Measurements from ENCODE around the gene CBLB. TPM values are rescaled to one million over a fixed set of nuclear protein-coding genes. Genes with fewer than 3 reads are reported as not detected.

Gene CBLB
- total and polyA plus RNA-seq, 9 of the 15 experiments (the other 6 are each of a cell fraction or from before 2014, with no cell fraction given), result 1.8 to 8.1 (median 5.3) TPM

GRCh38 chr3:105622169-105622568 is 246.6 kb downstream of the CBLB start:
- FAIRE-seq (no peak), ATAC-seq (no peak), DNase-seq (ENCODE audit: extremely low read depth in 1 of 4, low spot score in 3 of 4) (no peak)
- no TSS peak for BruUV-seq (replicated peaks)
- Histone ChIP-seq H4K20me1 (replicated peaks; ENCODE audit: control insufficient read depth, insufficient read depth, low read length) (no peaks in the 10 kb centered on the region), H3K79me2 (ENCODE audit: control insufficient read depth, insufficient read depth, low read length) (no peaks in the 10 kb centered on the region), H3K4me1 (replicated peaks in 1 of 2; ENCODE audit: control insufficient read depth in 2 of 2, insufficient read depth in 2 of 2, low read length in 2 of 2) (peaks cover 0 to 4% of the 10 kb centered on the region in 2 experiments; a peak in 1 of 5 replicates), H3K9me3 (replicated peaks; ENCODE audit: control insufficient read depth, insufficient read depth, low read depth, low read length) (no peaks in the 10 kb centered on the region), H3K4me2 (ENCODE audit: insufficient read depth, low read length) (no peak overlapping the region), H3K9ac (ENCODE audit: insufficient read depth in 1 of 2, low read depth in 2 of 2, low read length in 2 of 2) (no peak overlapping the region), H3K9me1 (ENCODE audit: control insufficient read depth, insufficient read depth, low read length) (no peaks in the 10 kb centered on the region), H3K4me3 (no peak overlapping the region), H3K36me3 (ENCODE audit: control insufficient read depth, insufficient read depth, low read length) (no peaks in the 10 kb centered on the region), H3K27me3 (ENCODE audit: control insufficient read depth in 2 of 2, insufficient read depth in 2 of 2, low read length in 2 of 2) (no peaks in the 10 kb centered on the region), H2AFZ (ENCODE audit: low read depth, low read length) (no peak overlapping the region), H3K27ac (ENCODE audit: extremely low read depth, low read depth, low read length) (no peak overlapping the region)
- intact Hi-C loops (cut with micrococcal nuclease) (no loop called here), in situ Hi-C loops (cut with MboI) (no loop called here)
- TF ChIP-seq PRMT5 (CRISPR knock-in tag; IDR thresholded peaks at IDR 0.05) (no peak), ETV1 (tag; conservative IDR thresholded peaks at IDR 0.05; ENCODE audit: low read depth) (no peak), NCOA4 (IDR thresholded peaks at IDR 0.05; ENCODE audit: partially characterized antibody) (no peak), OTX1 (CRISPR knock-in tag; IDR thresholded peaks at IDR 0.05) (no peak), EP400 (IDR thresholded peaks at IDR 0.05) (no peak), ZBTB1 (CRISPR knock-in tag; IDR thresholded peaks at IDR 0.05; ENCODE audit: borderline replicate concordance, low read depth) (no peak), ZNF584 (CRISPR knock-in tag; IDR thresholded peaks at IDR 0.05; ENCODE audit: low read depth) (no peak), ZNF277 (CRISPR knock-in tag; IDR thresholded peaks at IDR 0.05; ENCODE audit: borderline replicate concordance) (no peak), PCBP2 (IDR thresholded peaks at IDR 0.05; ENCODE audit: low read depth, low read length, poor library complexity, severe bottlenecking) (no peak), MTF1 (CRISPR knock-in tag; IDR thresholded peaks at IDR 0.05; ENCODE audit: borderline replicate concordance) (no peak), ZNF23 (CRISPR knock-in tag; IDR thresholded peaks at IDR 0.05) (no peak), CLOCK (CRISPR knock-in tag; IDR thresholded peaks at IDR 0.05; ENCODE audit: borderline replicate concordance) (no peak), ZBED1 (IDR thresholded peaks at IDR 0.05) (no peak), MXD1 (CRISPR knock-in tag; IDR thresholded peaks at IDR 0.05; ENCODE audit: borderline replicate concordance, poor library complexity, severe bottlenecking) (no peak), TCF7 (IDR thresholded peaks at IDR 0.05; ENCODE audit: borderline replicate concordance) (no peak)
- POLR2A ChIA-PET, result no interaction called here
- CTCF ChIA-PET (ENCODE audit: low intra/inter-chr PET ratio), result no interaction called here

Measured in K562 (cell line).